ENCODE results near the gene TMEM132D. TPM values are rescaled to one million over a fixed set of nuclear protein-coding genes. Genes with fewer than 3 reads are reported as not detected.

The TMEM132D gene
- total RNA-seq, 1 experiment from 2014 or later, result not detected

GRCh38 chr12:129230995-129231394 is 672.8 kb downstream of the TMEM132D start:
- no peak overlapping the region for H3K4me3 ChIP-seq (ENCODE audit: low read depth in 2 of 2, low read length in 2 of 2)
- no peak overlapping the region for H3K27ac ChIP-seq (ENCODE audit: low read length)
- no peaks in the 10 kb centered on the region for H3K4me1 ChIP-seq (ENCODE audit: control insufficient read depth, insufficient read depth, low read length)
- intact Hi-C loops (cut with micrococcal nuclease; ENCODE audit: unreplicated experiment) (no loop called here), in situ Hi-C loops (cut with HindIII; ENCODE audit: low pct_unique_long_range_greater_than_20kb, low sequenced_read_pairs) (no loop called here)
- BruUV-seq (replicated peaks), result no TSS peak
- H3K9me3 ChIP-seq (ENCODE audit: control insufficient read depth, insufficient read depth, low read depth, low read length), result no peaks in the 10 kb centered on the region
- ChIA-PET POLR2A (no interaction called here), CTCF (no interaction called here)
- ATAC-seq, result no peak
- no peaks in the 10 kb centered on the region for H3K27me3 ChIP-seq (ENCODE audit: control insufficient read depth, insufficient read depth, low read length)
- TF ChIP-seq, protein P1, sequence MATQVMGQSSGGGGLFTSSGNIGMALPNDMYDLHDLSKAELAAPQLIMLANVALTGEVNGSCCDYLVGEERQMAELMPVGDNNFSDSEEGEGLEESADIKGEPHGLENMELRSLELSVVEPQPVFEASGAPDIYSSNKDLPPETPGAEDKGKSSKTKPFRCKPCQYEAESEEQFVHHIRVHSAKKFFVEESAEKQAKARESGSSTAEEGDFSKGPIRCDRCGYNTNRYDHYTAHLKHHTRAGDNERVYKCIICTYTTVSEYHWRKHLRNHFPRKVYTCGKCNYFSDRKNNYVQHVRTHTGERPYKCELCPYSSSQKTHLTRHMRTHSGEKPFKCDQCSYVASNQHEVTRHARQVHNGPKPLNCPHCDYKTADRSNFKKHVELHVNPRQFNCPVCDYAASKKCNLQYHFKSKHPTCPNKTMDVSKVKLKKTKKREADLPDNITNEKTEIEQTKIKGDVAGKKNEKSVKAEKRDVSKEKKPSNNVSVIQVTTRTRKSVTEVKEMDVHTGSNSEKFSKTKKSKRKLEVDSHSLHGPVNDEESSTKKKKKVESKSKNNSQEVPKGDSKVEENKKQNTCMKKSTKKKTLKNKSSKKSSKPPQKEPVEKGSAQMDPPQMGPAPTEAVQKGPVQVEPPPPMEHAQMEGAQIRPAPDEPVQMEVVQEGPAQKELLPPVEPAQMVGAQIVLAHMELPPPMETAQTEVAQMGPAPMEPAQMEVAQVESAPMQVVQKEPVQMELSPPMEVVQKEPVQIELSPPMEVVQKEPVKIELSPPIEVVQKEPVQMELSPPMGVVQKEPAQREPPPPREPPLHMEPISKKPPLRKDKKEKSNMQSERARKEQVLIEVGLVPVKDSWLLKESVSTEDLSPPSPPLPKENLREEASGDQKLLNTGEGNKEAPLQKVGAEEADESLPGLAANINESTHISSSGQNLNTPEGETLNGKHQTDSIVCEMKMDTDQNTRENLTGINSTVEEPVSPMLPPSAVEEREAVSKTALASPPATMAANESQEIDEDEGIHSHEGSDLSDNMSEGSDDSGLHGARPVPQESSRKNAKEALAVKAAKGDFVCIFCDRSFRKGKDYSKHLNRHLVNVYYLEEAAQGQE (IDR thresholded peaks at IDR 0.05; ENCODE audit: insufficient read depth in 1 of 2, low read depth in 2 of 2, low read length in 1 of 2), result no peak
- TF ChIP-seq, protein P2, sequence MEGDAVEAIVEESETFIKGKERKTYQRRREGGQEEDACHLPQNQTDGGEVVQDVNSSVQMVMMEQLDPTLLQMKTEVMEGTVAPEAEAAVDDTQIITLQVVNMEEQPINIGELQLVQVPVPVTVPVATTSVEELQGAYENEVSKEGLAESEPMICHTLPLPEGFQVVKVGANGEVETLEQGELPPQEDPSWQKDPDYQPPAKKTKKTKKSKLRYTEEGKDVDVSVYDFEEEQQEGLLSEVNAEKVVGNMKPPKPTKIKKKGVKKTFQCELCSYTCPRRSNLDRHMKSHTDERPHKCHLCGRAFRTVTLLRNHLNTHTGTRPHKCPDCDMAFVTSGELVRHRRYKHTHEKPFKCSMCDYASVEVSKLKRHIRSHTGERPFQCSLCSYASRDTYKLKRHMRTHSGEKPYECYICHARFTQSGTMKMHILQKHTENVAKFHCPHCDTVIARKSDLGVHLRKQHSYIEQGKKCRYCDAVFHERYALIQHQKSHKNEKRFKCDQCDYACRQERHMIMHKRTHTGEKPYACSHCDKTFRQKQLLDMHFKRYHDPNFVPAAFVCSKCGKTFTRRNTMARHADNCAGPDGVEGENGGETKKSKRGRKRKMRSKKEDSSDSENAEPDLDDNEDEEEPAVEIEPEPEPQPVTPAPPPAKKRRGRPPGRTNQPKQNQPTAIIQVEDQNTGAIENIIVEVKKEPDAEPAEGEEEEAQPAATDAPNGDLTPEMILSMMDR (IDR thresholded peaks at IDR 0.05), result no peak
- TF ChIP-seq TCF7L2 (IDR thresholded peaks at IDR 0.05; ENCODE audit: low read depth, low read length) (no peak), SIN3A (IDR thresholded peaks at IDR 0.05; ENCODE audit: borderline replicate concordance, insufficient read depth, low read depth, low read length) (no peak), POLR2AphosphoS5 (IDR thresholded peaks at IDR 0.05; ENCODE audit: low read depth, low read length) (no peak)
- H3K36me3 ChIP-seq (ENCODE audit: control insufficient read depth, insufficient read depth, low read length), result no peaks in the 10 kb centered on the region
- no peak for DNase-seq (ENCODE audit: low read depth, low spot score)

DNA sequence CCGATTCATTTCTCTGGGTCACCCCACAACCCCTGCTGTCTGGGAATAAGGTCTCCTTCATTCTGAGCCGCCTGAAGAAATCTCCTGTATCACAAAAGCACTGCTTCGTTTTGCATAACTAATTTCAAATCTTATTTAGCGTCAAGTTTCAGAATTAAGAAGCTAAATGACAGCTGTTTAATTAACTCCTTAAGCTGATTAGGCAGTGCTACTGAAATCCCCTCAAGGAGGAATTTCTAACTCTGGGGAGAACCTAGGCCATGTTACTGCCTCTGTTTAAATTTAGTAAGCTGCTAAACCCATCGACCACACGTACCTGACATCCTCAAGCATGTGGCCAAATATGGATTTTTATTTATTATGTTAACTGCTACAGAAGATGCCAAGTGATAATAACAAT is 677.0 kb downstream of the TMEM132D start:
- in situ Hi-C loops (cut with HindIII; ENCODE audit: low pct_unique_long_range_greater_than_20kb, low sequenced_read_pairs), result no loop called here
- ChIA-PET CTCF (no interaction called here), POLR2A (no interaction called here)
- H3K9me3 ChIP-seq (ENCODE audit: control insufficient read depth, insufficient read depth, low read depth, low read length), result no peaks in the 10 kb centered on the region
- BruUV-seq (replicated peaks), result no TSS peak
- H3K27ac ChIP-seq (ENCODE audit: low read length), result no peak overlapping the region
- intact Hi-C loops (cut with micrococcal nuclease; ENCODE audit: unreplicated experiment), result no loop called here
- ATAC-seq (no peak), DNase-seq (ENCODE audit: low read depth, low spot score) (no peak)
- TF ChIP-seq TCF7L2 (IDR thresholded peaks at IDR 0.05; ENCODE audit: low read depth, low read length) (no peak), SIN3A (IDR thresholded peaks at IDR 0.05; ENCODE audit: borderline replicate concordance, insufficient read depth, low read depth, low read length) (no peak), POLR2AphosphoS5 (IDR thresholded peaks at IDR 0.05; ENCODE audit: low read depth, low read length) (no peak)
- TF ChIP-seq, protein P1 (IDR thresholded peaks at IDR 0.05; ENCODE audit: insufficient read depth in 1 of 2, low read depth in 2 of 2, low read length in 1 of 2), result no peak
- TF ChIP-seq, protein P2 (IDR thresholded peaks at IDR 0.05), result no peak
- H3K27me3 ChIP-seq (ENCODE audit: control insufficient read depth, insufficient read depth, low read length), result no peaks in the 10 kb centered on the region
- no peaks in the 10 kb centered on the region for H3K36me3 ChIP-seq (ENCODE audit: control insufficient read depth, insufficient read depth, low read length)
- H3K4me3 ChIP-seq (ENCODE audit: low read depth in 2 of 2, low read length in 2 of 2), result no peak overlapping the region
- no peaks in the 10 kb centered on the region for H3K4me1 ChIP-seq (ENCODE audit: control insufficient read depth, insufficient read depth, low read length)
